Measurements from ENCODE around the gene PLAC8. TPM values are rescaled to one million over a fixed set of nuclear protein-coding genes. Genes with fewer than 3 reads are reported as not detected.

The PLAC8 gene
- total RNA-seq, 2 experiments from 2014 or later: not detected

DNA sequence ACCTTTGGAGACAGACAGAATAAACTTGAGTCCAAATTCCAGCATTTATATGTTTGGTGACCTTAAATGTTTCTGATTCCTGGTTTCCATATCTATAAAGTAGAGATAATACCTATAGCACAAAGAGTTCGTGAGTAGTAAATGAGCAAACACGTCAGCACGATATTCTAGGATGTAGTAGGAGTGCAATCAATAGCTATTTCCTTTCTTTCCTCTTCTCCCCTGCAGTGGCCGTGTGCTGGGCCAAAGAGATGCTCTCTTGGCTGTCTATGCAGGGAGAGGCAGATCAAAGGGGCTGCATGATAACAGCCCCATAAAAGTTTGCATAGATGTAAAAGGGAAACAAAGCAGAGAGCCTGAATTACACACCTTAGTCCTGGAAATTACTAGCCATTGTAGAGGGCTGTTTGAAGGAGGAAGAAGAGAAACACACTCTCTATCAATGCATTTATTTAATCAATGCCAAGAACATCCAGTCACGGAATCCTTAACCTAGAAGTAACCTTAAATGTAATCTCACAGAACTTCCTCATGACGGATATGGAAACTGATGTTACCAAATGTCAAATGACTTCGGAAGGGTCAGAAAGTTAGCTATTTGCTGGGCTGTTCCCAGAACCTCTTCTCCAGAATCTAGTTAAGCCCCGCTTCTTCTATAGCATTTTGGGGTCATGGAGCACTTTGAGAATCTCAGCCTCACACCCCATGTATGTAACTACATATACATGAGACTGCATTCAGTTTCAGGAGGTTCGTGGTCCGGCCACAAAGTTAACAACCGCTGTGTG, 35.5 kb upstream of the PLAC8 start:
- H3K9me3 ChIP-seq (ENCODE audit: low read length): no peaks in the 10 kb centered on the region
- no peak for TF ChIP-seq EZH2phosphoT487 (IDR thresholded peaks at IDR 0.05; ENCODE audit: borderline replicate concordance, low read depth, low read length)
- TF ChIP-seq, protein P1, sequence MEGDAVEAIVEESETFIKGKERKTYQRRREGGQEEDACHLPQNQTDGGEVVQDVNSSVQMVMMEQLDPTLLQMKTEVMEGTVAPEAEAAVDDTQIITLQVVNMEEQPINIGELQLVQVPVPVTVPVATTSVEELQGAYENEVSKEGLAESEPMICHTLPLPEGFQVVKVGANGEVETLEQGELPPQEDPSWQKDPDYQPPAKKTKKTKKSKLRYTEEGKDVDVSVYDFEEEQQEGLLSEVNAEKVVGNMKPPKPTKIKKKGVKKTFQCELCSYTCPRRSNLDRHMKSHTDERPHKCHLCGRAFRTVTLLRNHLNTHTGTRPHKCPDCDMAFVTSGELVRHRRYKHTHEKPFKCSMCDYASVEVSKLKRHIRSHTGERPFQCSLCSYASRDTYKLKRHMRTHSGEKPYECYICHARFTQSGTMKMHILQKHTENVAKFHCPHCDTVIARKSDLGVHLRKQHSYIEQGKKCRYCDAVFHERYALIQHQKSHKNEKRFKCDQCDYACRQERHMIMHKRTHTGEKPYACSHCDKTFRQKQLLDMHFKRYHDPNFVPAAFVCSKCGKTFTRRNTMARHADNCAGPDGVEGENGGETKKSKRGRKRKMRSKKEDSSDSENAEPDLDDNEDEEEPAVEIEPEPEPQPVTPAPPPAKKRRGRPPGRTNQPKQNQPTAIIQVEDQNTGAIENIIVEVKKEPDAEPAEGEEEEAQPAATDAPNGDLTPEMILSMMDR (conservative IDR thresholded peaks at IDR 0.05; ENCODE audit: low read length): no peak
- H3K4me1 ChIP-seq (ENCODE audit: insufficient read depth, low read length, poor library complexity, severe bottlenecking): no peaks in the 10 kb centered on the region
- no peak overlapping the region for H3K27ac ChIP-seq (ENCODE audit: low read depth, low read length, poor library complexity, severe bottlenecking)
- no peaks in the 10 kb centered on the region for H3K79me2 ChIP-seq (ENCODE audit: insufficient read depth, low read depth, low read length)
- no peaks in the 10 kb centered on the region for H4K20me1 ChIP-seq (ENCODE audit: insufficient read depth, low read length)
- CTCF ChIA-PET (ENCODE audit: unreplicated experiment): no interaction called here
- no peak for DNase-seq (ENCODE audit: low spot score)
- no TSS peak for BruUV-seq (replicated peaks)
- no peak overlapping the region for H3K4me2 ChIP-seq (ENCODE audit: low read length)
- no peaks in the 10 kb centered on the region for H3K9me2 ChIP-seq (ENCODE audit: insufficient read depth, low read length)
- H3K36me3 ChIP-seq (ENCODE audit: insufficient read depth, low read length): no peaks in the 10 kb centered on the region
- no peak overlapping the region for H3K4me3 ChIP-seq (ENCODE audit: low read depth, low read length, poor library complexity, severe bottlenecking)
- POLR2A ChIA-PET: interaction anchor here (0.9 to 1.1 kb wide), 3 partner anchors 22 to 109 kb away, joined by 3 to 4 read pairs (median 3); no protein-coding TSS in a partner anchor
- intact Hi-C loops (cut with micrococcal nuclease; ENCODE audit: unreplicated experiment): no loop called here
- H2AFZ ChIP-seq (ENCODE audit: low read length): no peak overlapping the region

DNA sequence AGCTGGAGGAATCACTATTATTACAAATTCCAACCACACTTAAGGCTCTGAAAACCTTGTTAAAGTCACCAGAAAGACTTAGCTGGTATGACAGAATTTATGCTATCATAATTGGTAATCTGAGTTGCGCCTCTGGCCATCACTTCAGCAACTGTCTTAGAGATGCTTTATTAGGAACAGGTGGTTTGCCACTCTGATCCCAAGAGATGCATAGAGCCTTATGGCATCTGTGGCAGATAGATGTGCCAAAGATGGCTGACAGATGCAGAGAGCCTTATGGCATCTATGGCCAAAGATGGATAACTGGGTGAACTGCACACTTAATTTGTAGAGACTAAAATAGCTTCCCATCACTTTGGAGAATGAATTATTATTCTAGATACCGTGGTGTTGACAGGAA, 32.3 kb upstream of the PLAC8 start:
- POLR2A ChIA-PET: interaction anchor here (0.9 to 1.0 kb wide), 3 partner anchors 9 to 23 kb away, joined by 3 read pairs; no protein-coding TSS in a partner anchor

More for the DNA sequence above, 32.3 kb upstream of the PLAC8 start:
- DNase-seq (ENCODE audit: low spot score): no peak
- intact Hi-C loops (cut with micrococcal nuclease; ENCODE audit: unreplicated experiment): no loop called here
- no peaks in the 10 kb centered on the region for H3K9me3 ChIP-seq (ENCODE audit: low read length)
- CTCF ChIA-PET (ENCODE audit: unreplicated experiment): no interaction called here
- no peaks in the 10 kb centered on the region for H3K79me2 ChIP-seq (ENCODE audit: insufficient read depth, low read depth, low read length)
- H4K20me1 ChIP-seq (ENCODE audit: insufficient read depth, low read length): no peaks in the 10 kb centered on the region
- H3K4me2 ChIP-seq (ENCODE audit: low read length): no peak overlapping the region
- H2AFZ ChIP-seq (ENCODE audit: low read length): no peak overlapping the region
- H3K36me3 ChIP-seq (ENCODE audit: insufficient read depth, low read length): no peaks in the 10 kb centered on the region
- no peak overlapping the region for H3K4me3 ChIP-seq (ENCODE audit: low read depth, low read length, poor library complexity, severe bottlenecking)
- H3K27ac ChIP-seq (ENCODE audit: low read depth, low read length, poor library complexity, severe bottlenecking): no peak overlapping the region
- TF ChIP-seq EZH2phosphoT487 (IDR thresholded peaks at IDR 0.05; ENCODE audit: borderline replicate concordance, low read depth, low read length): no peak
- TF ChIP-seq, protein P1 (conservative IDR thresholded peaks at IDR 0.05; ENCODE audit: low read length): no peak
- H3K4me1 ChIP-seq (ENCODE audit: insufficient read depth, low read length, poor library complexity, severe bottlenecking): no peaks in the 10 kb centered on the region
- no peaks in the 10 kb centered on the region for H3K9me2 ChIP-seq (ENCODE audit: insufficient read depth, low read length)
- no TSS peak for BruUV-seq (replicated peaks)

Data from OCI-LY7 (cell line).